Prostate gland (tissue), 2 donors: ENCODE measurements around the gene CLCN2.

Source experiments
- POLR2A ChIP-seq: fragments of 450-650 bp; IDR thresholded peaks from one replicate; pipeline ENCODE4 v1.6.1; 2016; ENCODE audit warnings: antibody characterized with exemption, mild to moderate bottlenecking
- POLR2AphosphoS5 ChIP-seq: sonication (generic); formaldehyde crosslinking; IDR thresholded peaks from one replicate; pipeline ENCODE4 v1.6.1; 2017; ENCODE audit warnings: antibody characterized with exemption
- TF ChIP-seq, protein P1 (sequence below), 4 experiments: fragments of 200-600 bp in 2 of 4; fragments of 450-650 bp in 2 of 4; sonication (generic) in 2 of 4; IDR thresholded peaks; 1 replicate in 3 of 4; 2 replicates in 1 of 4; pipeline ENCODE4 v1.5.1; 2016 to 2019; ENCODE audit warnings: antibody characterized with exemption in 4 of 4, mild to moderate bottlenecking in 2 of 4, moderate library complexity in 2 of 4

DNA sequence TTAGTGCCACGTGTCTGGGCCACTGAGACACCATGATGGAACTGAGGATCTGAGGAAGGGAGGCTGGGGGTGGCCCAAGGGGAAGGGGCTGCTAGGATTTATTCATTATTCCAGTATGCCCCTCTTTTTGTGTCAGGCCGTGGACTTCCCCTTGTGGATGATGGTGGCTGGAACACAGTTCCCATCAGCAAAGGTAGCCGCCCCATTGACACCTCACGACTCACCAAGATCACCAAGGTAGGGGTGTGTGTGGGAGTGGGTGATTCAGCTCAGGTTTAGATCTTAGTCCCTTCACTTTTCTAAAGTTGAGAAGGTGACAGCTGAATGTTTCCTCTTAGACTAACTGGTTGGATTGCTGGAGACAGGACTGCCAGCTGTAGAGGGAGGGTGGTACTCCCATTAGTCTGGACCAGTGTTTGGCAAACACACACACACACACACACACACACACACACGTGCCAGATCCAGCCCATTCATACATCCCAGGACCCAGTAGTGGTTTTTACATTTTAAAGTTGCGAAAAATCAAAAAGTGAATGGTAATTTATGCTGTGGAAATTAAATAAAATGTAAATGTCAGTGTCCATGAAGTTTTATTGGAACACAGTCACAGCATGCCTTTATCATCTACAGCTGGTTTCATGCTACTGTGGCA, 35.6 kb downstream of the CLCN2 start:
- TF ChIP-seq, protein P1, sequence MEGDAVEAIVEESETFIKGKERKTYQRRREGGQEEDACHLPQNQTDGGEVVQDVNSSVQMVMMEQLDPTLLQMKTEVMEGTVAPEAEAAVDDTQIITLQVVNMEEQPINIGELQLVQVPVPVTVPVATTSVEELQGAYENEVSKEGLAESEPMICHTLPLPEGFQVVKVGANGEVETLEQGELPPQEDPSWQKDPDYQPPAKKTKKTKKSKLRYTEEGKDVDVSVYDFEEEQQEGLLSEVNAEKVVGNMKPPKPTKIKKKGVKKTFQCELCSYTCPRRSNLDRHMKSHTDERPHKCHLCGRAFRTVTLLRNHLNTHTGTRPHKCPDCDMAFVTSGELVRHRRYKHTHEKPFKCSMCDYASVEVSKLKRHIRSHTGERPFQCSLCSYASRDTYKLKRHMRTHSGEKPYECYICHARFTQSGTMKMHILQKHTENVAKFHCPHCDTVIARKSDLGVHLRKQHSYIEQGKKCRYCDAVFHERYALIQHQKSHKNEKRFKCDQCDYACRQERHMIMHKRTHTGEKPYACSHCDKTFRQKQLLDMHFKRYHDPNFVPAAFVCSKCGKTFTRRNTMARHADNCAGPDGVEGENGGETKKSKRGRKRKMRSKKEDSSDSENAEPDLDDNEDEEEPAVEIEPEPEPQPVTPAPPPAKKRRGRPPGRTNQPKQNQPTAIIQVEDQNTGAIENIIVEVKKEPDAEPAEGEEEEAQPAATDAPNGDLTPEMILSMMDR (IDR thresholded peaks at IDR 0.05), result no peak
- TF ChIP-seq POLR2A, result no peak
- TF ChIP-seq POLR2AphosphoS5, result no peak
